K562 (cell line): ENCODE data around the gene ACBD5.

Experiments used
- CBX3 ChIP-seq, 2 experiments: IDR thresholded peaks; 1 replicate in 1 of 2; 2 replicates in 1 of 2; pipeline ENCODE4 v1.6.1; 2012; ENCODE audit warnings: inconsistent platforms in 2 of 2, low read length in 2 of 2, borderline replicate concordance in 1 of 2, control low read depth in 1 of 2
- CTCF ChIP-seq, 3 experiments: IDR thresholded peaks in 2 of 3; conservative IDR thresholded peaks in 1 of 3; 2 replicates each; pipeline ENCODE4 v1.5.1; 2011 to 2012; ENCODE audit warnings: low read length in 3 of 3, mild to moderate bottlenecking in 3 of 3, control low read depth in 2 of 3, improper control_type of control experiment in 1 of 3, inconsistent platforms in 1 of 3, low read depth in 1 of 3, mixed read lengths in 1 of 3, moderate library complexity in 1 of 3; ENCODE audit not compliant: insufficient read depth in 2 of 3
- PCBP1 ChIP-seq: fragments of 200-400 bp; formaldehyde crosslinking; IDR thresholded peaks from 2 replicates; pipeline ENCODE4 v1.6.1; 2018; ENCODE audit warnings: mild to moderate bottlenecking, low read depth, low read length; ENCODE audit not compliant: poor library complexity, severe bottlenecking
- PURB ChIP-seq: sonication (generic); formaldehyde crosslinking; IDR thresholded peaks from 2 replicates; pipeline ENCODE4 v1.9.0; 2021; ENCODE audit warnings: low read depth, mild to moderate bottlenecking, missing genetic modification reagents

- TF ChIP-seq CTCF (IDR thresholded peaks at IDR 0.05 in 2 of 3, conservative IDR thresholded peaks at IDR 0.05 in 1 of 3; ENCODE audit: insufficient read depth in 2 of 3, low read depth in 1 of 3, low read length in 3 of 3) (no peak), PURB (CRISPR knock-in tag) (no peak), PCBP1 (no peak), CBX3 (IDR thresholded peaks at IDR 0.05; ENCODE audit: borderline replicate concordance in 1 of 2, low read length in 2 of 2) (no peak)
Measured at GRCh38 chr10:27153329-27153728, 87.3 kb downstream of the ACBD5 start.
